M059J (cell line): ENCODE measurements around the gene SPTB. TPM values are rescaled to one million over a fixed set of nuclear protein-coding genes. Genes with fewer than 3 reads are reported as not detected.

Experiments used
- DNase-seq: peaks from one replicate; pipeline ENCODE4 v3.0.0-alpha.2; 2012; ENCODE audit warnings: low read depth
- total RNA-seq: library from RNA; depleted of rRNA; stranded (reverse); fragments of >200 nt; shearing (Covaris generic); gene quantifications from 2 replicates; pipeline ENCODE4 v1.2.3, GENCODE V29; 2014

Gene SPTB
- total RNA-seq, 1 experiment from 2014 or later = 1.5 TPM

- no peak for DNase-seq
These were observed 150.2 kb downstream of the SPTB start for GRCh38 chr14:64729386-64730060.

- no peak for DNase-seq
These were observed 150.9 kb downstream of the SPTB start for GRCh38 chr14:64728856-64729255.

GRCh38 chr14:64728106-64728505 is 151.6 kb downstream of the SPTB start:
- DNase-seq = no peak

GRCh38 chr14:64727551-64728071 is 152.1 kb downstream of the SPTB start:
- DNase-seq = no peak

- DNase-seq = peak; percentile 81
These were observed 153.2 kb downstream of the SPTB start for GRCh38 chr14:64726585-64726890.

GRCh38 chr14:64725879-64726584 is 153.7 kb downstream of the SPTB start:
- no peak for DNase-seq

- DNase-seq = no peak
These were observed 154.4 kb downstream of the SPTB start for GRCh38 chr14:64725261-64725815.

GRCh38 chr14:64724578-64724930 is 155.2 kb downstream of the SPTB start:
- no peak for DNase-seq

- peak; percentile 53 for DNase-seq
These were observed 155.8 kb downstream of the SPTB start for GRCh38 chr14:64723691-64724577.

- no peak for DNase-seq
These were observed 156.8 kb downstream of the SPTB start for GRCh38 chr14:64722842-64723447.

- DNase-seq = no peak
These were observed 157.8 kb downstream of the SPTB start for GRCh38 chr14:64721899-64722298.

- DNase-seq = peak; percentile 93
These were observed 158.3 kb downstream of the SPTB start for GRCh38 chr14:64721391-64721791.

- peak; percentile 98 for DNase-seq
These were observed 159.6 kb downstream of the SPTB start for GRCh38 chr14:64720131-64720576.

GRCh38 chr14:64719601-64720000 is 160.1 kb downstream of the SPTB start:
- DNase-seq = no peak

- DNase-seq = no peak
These were observed 160.9 kb downstream of the SPTB start for GRCh38 chr14:64718762-64719161.

- peak; percentile 78 for DNase-seq
These were observed 161.8 kb downstream of the SPTB start for GRCh38 chr14:64717870-64718269.

- no peak for DNase-seq
These were observed 163.9 kb downstream of the SPTB start for GRCh38 chr14:64715628-64716412.

GRCh38 chr14:64715146-64715627 is 164.5 kb downstream of the SPTB start:
- no peak for DNase-seq

- no peak for DNase-seq
These were observed 165.2 kb downstream of the SPTB start for GRCh38 chr14:64714432-64715025.

GRCh38 chr14:64713677-64714076 is 166.0 kb downstream of the SPTB start:
- DNase-seq = no peak
